ENCODE data around the gene CHCHD4. TPM values are rescaled to one million over a fixed set of nuclear protein-coding genes. Genes with fewer than 3 reads are reported as not detected.
A peak's percentile ranks its signal among the peaks of the same experiment; 100 is the strongest.

Gene CHCHD4
- polyA plus RNA-seq, 1 donor from 2014 or later = 24.6 TPM

DNA sequence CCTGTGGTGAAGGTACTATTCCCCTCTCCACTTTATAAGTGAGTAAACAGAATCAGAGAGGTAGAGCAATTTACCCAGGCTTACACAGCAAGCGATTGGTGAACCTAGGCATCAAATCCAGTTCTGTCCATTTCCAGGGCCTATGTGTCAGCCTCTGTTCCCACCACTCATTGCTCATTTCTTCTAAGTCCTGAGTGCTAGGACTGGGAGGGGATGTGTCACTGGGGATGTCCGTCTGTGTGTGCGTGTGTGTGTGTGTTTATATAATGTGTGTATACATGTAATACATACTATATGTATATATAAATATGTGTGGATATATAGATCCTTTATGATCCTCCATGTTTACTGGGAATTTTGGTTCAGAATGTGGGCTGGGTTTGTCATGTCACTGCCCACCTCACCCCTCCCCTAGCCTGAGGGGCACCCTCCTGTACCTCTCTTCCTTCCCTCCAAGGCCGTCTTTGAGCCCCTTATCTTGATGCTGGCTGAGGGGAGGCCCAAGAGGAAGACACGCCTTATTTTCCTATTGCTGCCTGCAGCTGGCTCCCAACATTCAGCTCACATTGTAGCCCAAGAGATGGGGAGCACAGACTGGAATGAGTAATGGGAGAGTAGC, 2.3 kb upstream of the CHCHD4 start:
- Histone ChIP-seq H3K27ac (ENCODE audit: low read length) (no peak overlapping the region), H3K4me2 (ENCODE audit: low read length) (peak overlapping the region; percentile 65), H4K20me1 (ENCODE audit: insufficient read depth) (no peaks in the 10 kb centered on the region), H3F3A (ENCODE audit: insufficient read depth, low read length, poor library complexity, severe bottlenecking) (no peaks in the 10 kb centered on the region), H3K36me3 (ENCODE audit: insufficient read depth, low read length) (peaks cover 9% of the 10 kb centered on the region), H3K9me2 (ENCODE audit: insufficient read depth, low read length) (no peaks in the 10 kb centered on the region), H3K79me2 (replicated peaks; ENCODE audit: insufficient read depth, low read length) (peaks cover 37% of the 10 kb centered on the region), H3K9me3 (ENCODE audit: low read length) (no peaks in the 10 kb centered on the region), H3K9ac (ENCODE audit: low read length) (no peak overlapping the region), H3K4me3 (ENCODE audit: low read length) (peak overlapping the region; percentile 96), H3K27me3 (ENCODE audit: insufficient read depth, low read depth, low read length) (no peaks in the 10 kb centered on the region), H2AFZ (ENCODE audit: low read depth, low read length) (no peak overlapping the region)
- TF ChIP-seq, protein P1, sequence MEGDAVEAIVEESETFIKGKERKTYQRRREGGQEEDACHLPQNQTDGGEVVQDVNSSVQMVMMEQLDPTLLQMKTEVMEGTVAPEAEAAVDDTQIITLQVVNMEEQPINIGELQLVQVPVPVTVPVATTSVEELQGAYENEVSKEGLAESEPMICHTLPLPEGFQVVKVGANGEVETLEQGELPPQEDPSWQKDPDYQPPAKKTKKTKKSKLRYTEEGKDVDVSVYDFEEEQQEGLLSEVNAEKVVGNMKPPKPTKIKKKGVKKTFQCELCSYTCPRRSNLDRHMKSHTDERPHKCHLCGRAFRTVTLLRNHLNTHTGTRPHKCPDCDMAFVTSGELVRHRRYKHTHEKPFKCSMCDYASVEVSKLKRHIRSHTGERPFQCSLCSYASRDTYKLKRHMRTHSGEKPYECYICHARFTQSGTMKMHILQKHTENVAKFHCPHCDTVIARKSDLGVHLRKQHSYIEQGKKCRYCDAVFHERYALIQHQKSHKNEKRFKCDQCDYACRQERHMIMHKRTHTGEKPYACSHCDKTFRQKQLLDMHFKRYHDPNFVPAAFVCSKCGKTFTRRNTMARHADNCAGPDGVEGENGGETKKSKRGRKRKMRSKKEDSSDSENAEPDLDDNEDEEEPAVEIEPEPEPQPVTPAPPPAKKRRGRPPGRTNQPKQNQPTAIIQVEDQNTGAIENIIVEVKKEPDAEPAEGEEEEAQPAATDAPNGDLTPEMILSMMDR (IDR thresholded peaks at IDR 0.05; ENCODE audit: poor library complexity, severe bottlenecking) = no peak
- TF ChIP-seq, protein P2, sequence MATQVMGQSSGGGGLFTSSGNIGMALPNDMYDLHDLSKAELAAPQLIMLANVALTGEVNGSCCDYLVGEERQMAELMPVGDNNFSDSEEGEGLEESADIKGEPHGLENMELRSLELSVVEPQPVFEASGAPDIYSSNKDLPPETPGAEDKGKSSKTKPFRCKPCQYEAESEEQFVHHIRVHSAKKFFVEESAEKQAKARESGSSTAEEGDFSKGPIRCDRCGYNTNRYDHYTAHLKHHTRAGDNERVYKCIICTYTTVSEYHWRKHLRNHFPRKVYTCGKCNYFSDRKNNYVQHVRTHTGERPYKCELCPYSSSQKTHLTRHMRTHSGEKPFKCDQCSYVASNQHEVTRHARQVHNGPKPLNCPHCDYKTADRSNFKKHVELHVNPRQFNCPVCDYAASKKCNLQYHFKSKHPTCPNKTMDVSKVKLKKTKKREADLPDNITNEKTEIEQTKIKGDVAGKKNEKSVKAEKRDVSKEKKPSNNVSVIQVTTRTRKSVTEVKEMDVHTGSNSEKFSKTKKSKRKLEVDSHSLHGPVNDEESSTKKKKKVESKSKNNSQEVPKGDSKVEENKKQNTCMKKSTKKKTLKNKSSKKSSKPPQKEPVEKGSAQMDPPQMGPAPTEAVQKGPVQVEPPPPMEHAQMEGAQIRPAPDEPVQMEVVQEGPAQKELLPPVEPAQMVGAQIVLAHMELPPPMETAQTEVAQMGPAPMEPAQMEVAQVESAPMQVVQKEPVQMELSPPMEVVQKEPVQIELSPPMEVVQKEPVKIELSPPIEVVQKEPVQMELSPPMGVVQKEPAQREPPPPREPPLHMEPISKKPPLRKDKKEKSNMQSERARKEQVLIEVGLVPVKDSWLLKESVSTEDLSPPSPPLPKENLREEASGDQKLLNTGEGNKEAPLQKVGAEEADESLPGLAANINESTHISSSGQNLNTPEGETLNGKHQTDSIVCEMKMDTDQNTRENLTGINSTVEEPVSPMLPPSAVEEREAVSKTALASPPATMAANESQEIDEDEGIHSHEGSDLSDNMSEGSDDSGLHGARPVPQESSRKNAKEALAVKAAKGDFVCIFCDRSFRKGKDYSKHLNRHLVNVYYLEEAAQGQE (IDR thresholded peaks at IDR 0.05; ENCODE audit: borderline replicate concordance) = no peak
- TF ChIP-seq SMC3 (conservative IDR thresholded peaks at IDR 0.05; ENCODE audit: poor library complexity) = no peak
- no peak for TF ChIP-seq POLR2AphosphoS5 (IDR thresholded peaks at IDR 0.05)
- TF ChIP-seq TAF1 (IDR thresholded peaks at IDR 0.05; ENCODE audit: low read depth) = no peak
- TF ChIP-seq EP300 (conservative IDR thresholded peaks at IDR 0.05; ENCODE audit: poor library complexity, severe bottlenecking) = no peak
- no peak for TF ChIP-seq EZH2 (IDR thresholded peaks at IDR 0.05; ENCODE audit: borderline replicate concordance, insufficient read depth, low read length, poor library complexity, severe bottlenecking)
- TF ChIP-seq MXI1 (conservative IDR thresholded peaks at IDR 0.05; ENCODE audit: poor library complexity, severe bottlenecking) = no peak
- TF ChIP-seq RAD21 (conservative IDR thresholded peaks at IDR 0.05) = no peak

DNA sequence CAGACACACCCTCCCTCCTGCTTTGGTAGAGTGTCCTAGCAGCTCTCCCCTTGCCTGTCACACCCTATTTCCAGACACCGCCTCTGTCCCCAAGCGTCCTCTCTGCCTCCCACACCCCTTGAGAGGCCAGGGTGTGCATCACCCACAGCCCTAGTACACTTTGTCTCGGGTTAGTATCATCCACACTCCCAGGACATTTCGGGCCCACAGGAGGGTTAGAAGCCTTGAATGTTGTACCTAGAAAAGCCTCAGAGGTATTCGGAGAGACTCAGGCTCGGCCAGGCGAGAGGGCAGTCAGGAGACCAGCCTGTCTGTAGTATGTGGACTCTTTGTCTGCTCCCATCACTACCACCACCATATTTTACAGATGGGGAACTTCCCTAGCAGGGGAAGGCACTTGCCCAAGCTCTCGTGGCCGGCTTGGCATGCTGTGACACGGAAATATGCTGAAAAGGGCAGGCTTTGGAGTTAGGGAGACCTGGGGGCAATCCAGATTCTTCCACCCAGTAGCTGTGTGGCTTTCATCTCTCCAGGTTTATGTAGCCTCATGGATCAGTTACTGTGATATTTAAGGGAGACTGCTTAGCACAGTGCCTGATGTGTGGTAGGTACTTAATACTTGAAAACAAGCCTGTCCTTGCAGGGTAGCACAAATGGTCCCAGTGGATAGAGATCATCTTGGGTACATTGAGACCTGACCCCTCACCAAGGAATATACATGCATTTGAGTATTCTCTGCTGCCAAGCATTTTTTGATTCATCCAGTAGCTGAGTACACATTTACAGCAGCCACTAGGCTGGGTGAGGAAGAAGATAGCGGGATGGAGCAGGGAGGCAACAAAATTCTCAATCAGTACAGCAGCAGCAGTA, 1.6 kb upstream of the CHCHD4 start:
- H3K36me3 ChIP-seq (ENCODE audit: insufficient read depth, low read length) = peaks cover 9% of the 10 kb centered on the region
- no peaks in the 10 kb centered on the region for H4K20me1 ChIP-seq (ENCODE audit: insufficient read depth)
- TF ChIP-seq RAD21 (conservative IDR thresholded peaks at IDR 0.05) (no peak), SMC3 (conservative IDR thresholded peaks at IDR 0.05; ENCODE audit: poor library complexity) (no peak), TAF1 (IDR thresholded peaks at IDR 0.05; ENCODE audit: low read depth) (no peak), EZH2 (IDR thresholded peaks at IDR 0.05; ENCODE audit: borderline replicate concordance, insufficient read depth, low read length, poor library complexity, severe bottlenecking) (no peak), EP300 (conservative IDR thresholded peaks at IDR 0.05; ENCODE audit: poor library complexity, severe bottlenecking) (no peak), POLR2AphosphoS5 (IDR thresholded peaks at IDR 0.05) (no peak), MXI1 (conservative IDR thresholded peaks at IDR 0.05; ENCODE audit: poor library complexity, severe bottlenecking) (no peak)
- TF ChIP-seq, protein P2 (IDR thresholded peaks at IDR 0.05; ENCODE audit: borderline replicate concordance) = no peak
- TF ChIP-seq, protein P1 (IDR thresholded peaks at IDR 0.05; ENCODE audit: poor library complexity, severe bottlenecking) = no peak
- H3K4me3 ChIP-seq (ENCODE audit: low read length) = peak overlapping the region; percentile 96
- no peaks in the 10 kb centered on the region for H3K9me2 ChIP-seq (ENCODE audit: insufficient read depth, low read length)
- peak overlapping the region; percentile 94 for H3K9ac ChIP-seq (ENCODE audit: low read length)
- H3K4me2 ChIP-seq (ENCODE audit: low read length) = peak overlapping the region; percentile 65
- H2AFZ ChIP-seq (ENCODE audit: low read depth, low read length) = no peak overlapping the region
- H3K27ac ChIP-seq (ENCODE audit: low read length) = peak overlapping the region; percentile 84
- H3K9me3 ChIP-seq (ENCODE audit: low read length) = no peaks in the 10 kb centered on the region
- H3K27me3 ChIP-seq (ENCODE audit: insufficient read depth, low read depth, low read length) = no peaks in the 10 kb centered on the region
- H3F3A ChIP-seq (ENCODE audit: insufficient read depth, low read length, poor library complexity, severe bottlenecking) = no peaks in the 10 kb centered on the region
- peaks cover 37% of the 10 kb centered on the region for H3K79me2 ChIP-seq (replicated peaks; ENCODE audit: insufficient read depth, low read length)

Measured in neural cell (in vitro differentiated cells).